NB4 (cell line): ENCODE measurements around the gene GGCX.
A peak's percentile ranks its signal among the peaks of the same experiment; 100 is the strongest.
"Not testable (repeated sequence)": the region's sequence is repeated elsewhere in the genome, so short reads cannot be mapped to it uniquely, and the experiment has no call there.

Experiments
- DNase-seq: peaks from one replicate; pipeline ENCODE4 v3.0.0; 2010; ENCODE audit warnings: low read depth
- H3K4me3 ChIP-seq: one replicate; pipeline ENCODE4 v1.5.1; 2011; ENCODE audit warnings: mild to moderate bottlenecking, low read depth, low read length, moderate library complexity
- CTCF ChIP-seq: IDR thresholded peaks from one replicate; pipeline ENCODE4 v1.5.1; 2012; ENCODE audit warnings: low read depth, low read length
- MAX ChIP-seq: IDR thresholded peaks from 2 replicates; pipeline ENCODE4 v1.6.1; 2011; ENCODE audit warnings: low read depth, low read length
- MYC ChIP-seq: IDR thresholded peaks from 2 replicates; pipeline ENCODE4 v1.6.1; 2011; ENCODE audit warnings: low read depth, low read length
- POLR2A ChIP-seq: IDR thresholded peaks from 2 replicates; pipeline ENCODE4 v1.6.1; 2011; ENCODE audit warnings: mild to moderate bottlenecking; ENCODE audit not compliant: insufficient read length; ENCODE audit errors: extremely low read depth

GGCX gene

GRCh38 chr2:85594715-85595300, 33.5 kb upstream of the GGCX start:
- TF ChIP-seq MAX (no peak), MYC (no peak), CTCF (no peak), POLR2A (no peak)
- peak overlapping the region; percentile 93 for H3K4me3 ChIP-seq
- no peak for DNase-seq

GRCh38 chr2:85593023-85593422, 31.7 kb upstream of the GGCX start:
- H3K4me3 ChIP-seq, result no peak overlapping the region
- no peak for TF ChIP-seq CTCF
- TF ChIP-seq MAX, result no peak
- TF ChIP-seq MYC, result no peak
- TF ChIP-seq POLR2A, result no peak
- DNase-seq, result no peak

- not testable (repeated sequence) for DNase-seq, H3K4me3 ChIP-seq
These were observed 31.0 kb upstream of the GGCX start for GRCh38 chr2:85592299-85592698.

GRCh38 chr2:85591563-85591962, 30.3 kb upstream of the GGCX start:
- DNase-seq, result no peak
- TF ChIP-seq CTCF, result no peak
- no peak for TF ChIP-seq POLR2A
- TF ChIP-seq MAX, result no peak
- no peak for TF ChIP-seq MYC
- H3K4me3 ChIP-seq, result no peak overlapping the region

- TF ChIP-seq MYC (no peak), POLR2A (no peak), CTCF (no peak), MAX (no peak)
- no peak for DNase-seq
- no peak overlapping the region for H3K4me3 ChIP-seq
These were observed 29.7 kb upstream of the GGCX start for GRCh38 chr2:85590950-85591349.

GRCh38 chr2:85589982-85590791, 28.9 kb upstream of the GGCX start:
- no peak overlapping the region for H3K4me3 ChIP-seq
- DNase-seq, result peak; percentile 65
- TF ChIP-seq POLR2A, result no peak
- TF ChIP-seq CTCF, result no peak
- TF ChIP-seq MAX, result no peak
- TF ChIP-seq MYC, result no peak
